Gastroesophageal sphincter (tissue), 4 donors: Measurements from ENCODE around the gene ZBTB32. TPM values are rescaled to one million over a fixed set of nuclear protein-coding genes. Genes with fewer than 3 reads are reported as not detected.
A peak's percentile ranks its signal among the peaks of the same experiment; 100 is the strongest.

Experiments
- ATAC-seq: fragments of 150-250 bp; one replicate; pipeline ENCODE4 v1.9.1; 2016; ENCODE audit warnings: mild to moderate bottlenecking, moderate library complexity
- H3K27ac ChIP-seq, 4 donors: fragments of 200-600 bp; sonication (generic) in 3 of 4; 1 replicate in 3 of 4; 2 replicates in 1 of 4; pipeline ENCODE4 v1.5.1; 2016 to 2019
- H3K27me3 ChIP-seq: fragments of 200-600 bp; sonication (generic); one replicate; pipeline ENCODE4 v1.5.1; 2019
- H3K36me3 ChIP-seq, 2 donors: fragments of 200-600 bp; sonication (generic); one replicate each; pipeline ENCODE4 v1.5.1; 2019; ENCODE audit warnings: control low read depth in 1 of 2
- H3K4me1 ChIP-seq, 3 donors: fragments of 200-600 bp; sonication (generic); 1 replicate in 2 of 3; 2 replicates in 1 of 3; pipeline ENCODE4 v1.5.1; 2016 to 2019; ENCODE audit warnings: control low read depth in 2 of 3
- H3K4me3 ChIP-seq, 2 donors: fragments of 200-600 bp; sonication (generic); one replicate each; pipeline ENCODE4 v1.5.1; 2019; ENCODE audit warnings: mild to moderate bottlenecking in 1 of 2, moderate library complexity in 1 of 2
- H3K9me3 ChIP-seq, 3 donors: fragments of 200-600 bp; sonication (generic); one replicate each; pipeline ENCODE4 v1.5.1; 2017 to 2019; ENCODE audit warnings: control low read depth in 2 of 3
- EP300 ChIP-seq: sonication (generic); formaldehyde crosslinking; IDR thresholded peaks from one replicate; pipeline ENCODE4 v1.6.1; 2017; ENCODE audit warnings: antibody characterized with exemption, mild to moderate bottlenecking
- POLR2A ChIP-seq, 2 donors: fragments of 450-650 bp; IDR thresholded peaks; one replicate each; pipeline ENCODE4 v1.6.1; 2017; ENCODE audit warnings: antibody characterized with exemption in 2 of 2, mild to moderate bottlenecking in 2 of 2, moderate library complexity in 1 of 2
- POLR2AphosphoS5 ChIP-seq: sonication (generic); formaldehyde crosslinking; IDR thresholded peaks from one replicate; pipeline ENCODE4 v1.6.1; 2017; ENCODE audit warnings: antibody characterized with exemption
- WGBS, 2 donors: methylation state at CpG; one replicate each; pipeline ENCODE4 v1.1.5; 2018; ENCODE audit warnings: low coverage in 1 of 2; 5-methylcytosine and 5-hydroxymethylcytosine counted together
- total RNA-seq, 4 donors: library from RNA; depleted of rRNA; stranded (reverse); fragments of >200 nt; gene quantifications; one replicate each; pipeline ENCODE4 v1.1.0, GENCODE V29; 2016
- TF ChIP-seq, protein P1 (sequence below), 4 experiments: fragments of 200-600 bp in 2 of 4; fragments of 450-650 bp in 2 of 4; sonication (generic) in 1 of 4; IDR thresholded peaks; one replicate each; pipeline ENCODE4 v1.5.1; 2017 to 2019; ENCODE audit warnings: antibody characterized with exemption in 4 of 4, mild to moderate bottlenecking in 2 of 4, moderate library complexity in 2 of 4

The ZBTB32 gene
- total RNA-seq, 4 donors from 2014 or later: 0.31 TPM; not detected in 2

DNA sequence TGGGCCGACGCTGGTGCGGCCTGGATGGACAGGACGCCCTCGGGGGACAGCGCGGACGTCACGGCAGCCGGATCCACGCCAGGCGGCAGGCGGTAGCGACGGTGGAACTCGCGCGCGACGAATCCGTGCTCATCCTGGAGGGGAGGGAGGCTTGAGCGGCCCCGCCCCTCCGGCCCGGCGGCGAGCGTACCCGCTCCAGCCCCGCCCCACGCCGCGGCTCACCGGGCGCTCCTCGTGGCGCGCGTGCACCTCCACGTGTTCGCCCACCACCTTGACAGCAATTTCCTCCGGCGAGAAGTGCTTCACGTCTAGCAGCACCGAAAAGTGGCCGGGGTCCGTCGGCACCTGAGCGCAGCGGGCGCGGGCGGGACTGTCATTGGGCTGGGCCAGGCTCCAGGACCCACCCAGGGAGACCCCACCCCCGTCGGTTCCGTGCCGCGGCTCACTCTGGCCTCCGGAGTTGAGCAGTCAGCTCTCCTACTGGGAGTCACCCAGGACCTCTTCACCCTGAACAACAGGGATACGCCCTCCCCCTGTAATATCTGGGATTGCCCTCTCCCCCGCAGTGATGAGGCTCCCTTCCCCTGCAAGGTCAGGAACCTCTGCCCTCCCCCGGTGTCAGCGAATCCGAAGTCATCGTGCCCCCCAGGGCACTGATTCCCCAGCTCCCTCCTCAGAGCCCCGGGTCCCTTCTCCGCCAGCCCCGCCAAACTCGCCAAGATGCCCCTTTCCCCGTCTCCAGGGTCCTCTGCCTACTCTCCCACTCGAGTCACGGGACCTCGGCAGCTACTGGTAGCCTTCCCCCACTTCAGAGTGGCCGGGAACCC is 51.4 kb downstream of the ZBTB32 start:
- WGBS, 2 donors: 4 to 33% methylated on average over 5 to 7 of the region's 74 CpGs
- peak overlapping the region; percentile 93 to 99 (median 96) for H3K27ac ChIP-seq
- peak; percentile 68 for ATAC-seq
- no peaks in the 10 kb centered on the region for H3K27me3 ChIP-seq
- peaks cover 0 to 68% (median 31%) of the 10 kb centered on the region in 3 donors for H3K4me1 ChIP-seq
- TF ChIP-seq POLR2AphosphoS5: peak; percentile 65
- TF ChIP-seq, protein P1, sequence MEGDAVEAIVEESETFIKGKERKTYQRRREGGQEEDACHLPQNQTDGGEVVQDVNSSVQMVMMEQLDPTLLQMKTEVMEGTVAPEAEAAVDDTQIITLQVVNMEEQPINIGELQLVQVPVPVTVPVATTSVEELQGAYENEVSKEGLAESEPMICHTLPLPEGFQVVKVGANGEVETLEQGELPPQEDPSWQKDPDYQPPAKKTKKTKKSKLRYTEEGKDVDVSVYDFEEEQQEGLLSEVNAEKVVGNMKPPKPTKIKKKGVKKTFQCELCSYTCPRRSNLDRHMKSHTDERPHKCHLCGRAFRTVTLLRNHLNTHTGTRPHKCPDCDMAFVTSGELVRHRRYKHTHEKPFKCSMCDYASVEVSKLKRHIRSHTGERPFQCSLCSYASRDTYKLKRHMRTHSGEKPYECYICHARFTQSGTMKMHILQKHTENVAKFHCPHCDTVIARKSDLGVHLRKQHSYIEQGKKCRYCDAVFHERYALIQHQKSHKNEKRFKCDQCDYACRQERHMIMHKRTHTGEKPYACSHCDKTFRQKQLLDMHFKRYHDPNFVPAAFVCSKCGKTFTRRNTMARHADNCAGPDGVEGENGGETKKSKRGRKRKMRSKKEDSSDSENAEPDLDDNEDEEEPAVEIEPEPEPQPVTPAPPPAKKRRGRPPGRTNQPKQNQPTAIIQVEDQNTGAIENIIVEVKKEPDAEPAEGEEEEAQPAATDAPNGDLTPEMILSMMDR (IDR thresholded peaks at IDR 0.05): no peak
- peak; percentile 8 to 50 for TF ChIP-seq POLR2A (IDR thresholded peaks at IDR 0.05)
- H3K36me3 ChIP-seq: peaks cover 0 to 51% of the 10 kb centered on the region in 2 donors
- H3K4me3 ChIP-seq: peak overlapping the region; percentile 51 to 81
- H3K9me3 ChIP-seq: no peaks in the 10 kb centered on the region

DNA sequence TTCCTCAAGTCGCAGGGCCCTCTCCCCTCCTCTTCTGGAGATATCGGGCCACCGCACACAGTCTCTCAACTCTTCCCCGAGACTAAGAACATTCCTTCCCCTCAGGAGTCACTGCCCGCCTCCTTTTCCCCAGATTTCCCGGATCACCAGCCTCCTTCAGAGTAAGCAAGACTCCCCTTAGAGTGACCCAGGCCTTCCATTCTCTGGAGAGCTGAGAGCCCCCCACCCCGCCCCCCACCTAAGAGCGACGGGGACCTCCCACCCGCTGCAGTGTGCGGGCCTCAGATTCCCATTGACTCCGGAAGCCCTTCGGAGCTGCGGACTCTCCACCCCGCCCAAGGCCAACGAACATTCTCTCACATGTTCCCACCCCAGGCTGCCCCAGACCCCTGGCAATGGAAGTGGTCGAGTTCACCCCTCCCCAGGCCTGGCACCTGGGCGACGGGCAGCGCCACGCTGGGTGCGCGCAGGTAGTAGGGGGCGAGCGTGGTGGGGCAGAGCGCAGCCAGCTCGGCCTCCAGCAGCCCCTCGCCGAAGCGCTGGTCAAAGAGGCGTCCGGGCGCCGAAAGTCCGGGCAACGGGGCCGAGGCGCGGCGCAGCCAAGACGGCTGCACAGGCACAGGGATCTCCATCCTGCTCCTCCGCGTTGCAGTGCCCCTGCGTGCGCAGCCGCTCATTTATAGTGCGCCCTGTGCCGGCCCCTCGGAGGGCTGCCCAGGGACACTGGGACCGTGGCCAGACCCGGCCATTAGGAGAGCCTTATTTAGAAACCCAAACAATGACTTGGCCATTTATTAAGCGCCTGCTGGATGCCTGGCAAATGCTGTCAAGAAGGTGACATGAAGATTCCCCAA is 52.2 kb downstream of the ZBTB32 start, which contains the start of gene HSPB6:
HSPB6 (minus strand) TSS at position 653 of the 854 bp plus-strand sequence; CDS start at position 632, 21 bp downstream.
- Histone ChIP-seq H3K4me3 (peak within 1 kb of the TSS; percentile 51 to 81), H3K9me3 (no peaks in the 10 kb centered on the region), H3K27me3 (no peaks in the 10 kb centered on the region), H3K27ac (peak within 1 kb of the TSS; percentile 93 to 99 (median 96)), H3K4me1 (peaks cover 0 to 67% (median 31%) of the 10 kb centered on the region in 3 donors), H3K36me3 (peaks cover 0 to 50% of the 10 kb centered on the region in 2 donors)
- WGBS, 2 donors: 5 to 13% methylated on average over 5 to 10 of the region's 52 CpGs
- peak; percentile 91 to 98 for TF ChIP-seq POLR2A (IDR thresholded peaks at IDR 0.05)
- peak; percentile 96 for TF ChIP-seq POLR2AphosphoS5
- TF ChIP-seq, protein P1 (IDR thresholded peaks at IDR 0.05): no peak
- TF ChIP-seq EP300: no peak
- peak; percentile 13 for ATAC-seq

DNA sequence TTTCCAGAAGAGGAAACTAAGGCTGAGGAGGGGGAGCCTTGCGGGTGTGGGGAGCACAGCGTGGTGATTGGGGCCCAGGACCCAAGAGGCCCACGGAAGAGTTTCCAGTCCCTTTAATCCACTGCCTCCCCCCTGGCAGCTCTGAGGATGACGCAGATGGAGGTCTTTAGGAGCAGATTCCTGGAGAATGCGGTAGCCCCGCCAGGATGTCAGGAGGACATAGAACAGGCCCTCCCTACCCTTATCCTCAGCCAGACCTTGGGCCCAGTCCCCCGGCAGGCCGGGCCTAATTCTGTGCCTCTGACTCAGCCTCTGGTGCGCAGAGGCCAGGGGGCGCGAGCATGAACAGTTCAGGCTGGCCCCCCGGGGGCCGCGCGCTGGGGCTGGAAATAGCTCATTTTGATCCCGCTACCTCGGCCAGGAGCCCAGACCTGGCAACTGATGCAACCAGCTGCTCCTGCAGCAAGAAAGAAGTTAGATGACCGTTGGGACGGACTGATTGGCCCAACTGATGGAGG is 52.9 kb downstream of the ZBTB32 start:
- Histone ChIP-seq H3K4me3 (peak overlapping the region; percentile 51 to 81), H3K27me3 (no peaks in the 10 kb centered on the region)

More for the DNA sequence above, 52.9 kb downstream of the ZBTB32 start:
- no CpG with 5 or more reads among the region's 19 CpGs for WGBS, 2 donors
- peak; percentile 72 for ATAC-seq
- TF ChIP-seq, protein P1 (IDR thresholded peaks at IDR 0.05): peak in 1 of 4 experiments; percentile 17
- TF ChIP-seq EP300 (no peak), POLR2A (IDR thresholded peaks at IDR 0.05) (no peak), POLR2AphosphoS5 (peak; percentile 97)
- Histone ChIP-seq H3K36me3 (peaks cover 0 to 51% of the 10 kb centered on the region in 2 donors), H3K27ac (peak overlapping the region; percentile 93 to 99 (median 96)), H3K4me1 (peaks cover 0 to 64% (median 31%) of the 10 kb centered on the region in 3 donors), H3K9me3 (no peaks in the 10 kb centered on the region)
